HS-27A (cell line): ENCODE results near the gene MUS81.
A peak's percentile ranks its signal among the peaks of the same experiment; 100 is the strongest.
"Not testable (repeated sequence)": the region's sequence is repeated elsewhere in the genome, so short reads cannot be mapped to it uniquely, and the experiment has no call there.

Experiments
- DNase-seq: peaks from one replicate; pipeline ENCODE4 v3.0.0-alpha.2; 2012; ENCODE audit warnings: low read depth, missing footprints

MUS81 gene

GRCh38 chr11:65847746-65848145 is 12.5 kb upstream of the MUS81 start:
- DNase-seq, result no peak

GRCh38 chr11:65848693-65849092 is 11.5 kb upstream of the MUS81 start:
- not testable (repeated sequence) for DNase-seq

- no peak for DNase-seq
Observed at GRCh38 chr11:65849366-65849765, 10.9 kb upstream of the MUS81 start.

DNA sequence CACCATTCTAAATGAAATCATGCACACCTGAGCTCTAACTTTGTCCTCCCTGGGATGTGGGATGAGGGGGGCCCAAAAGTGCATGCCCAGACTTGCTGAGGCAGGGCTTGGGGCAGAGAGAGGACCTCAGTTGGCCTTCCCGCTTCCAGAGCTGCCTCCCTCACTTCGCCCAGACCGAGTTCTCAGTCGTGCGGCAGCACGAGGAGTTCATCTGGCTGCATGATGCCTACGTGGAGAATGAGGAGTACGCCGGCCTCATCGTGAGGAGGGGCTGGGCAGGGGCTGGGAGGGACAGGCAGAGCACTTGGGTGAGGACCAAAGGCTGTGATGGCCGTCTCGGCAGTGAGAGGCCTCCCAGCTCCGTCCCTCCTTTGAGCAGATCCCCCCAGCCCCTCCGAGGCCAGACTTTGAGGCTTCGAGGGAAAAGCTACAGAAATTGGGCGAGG is 10.4 kb upstream of the MUS81 start:
- DNase-seq, result no peak

DNA sequence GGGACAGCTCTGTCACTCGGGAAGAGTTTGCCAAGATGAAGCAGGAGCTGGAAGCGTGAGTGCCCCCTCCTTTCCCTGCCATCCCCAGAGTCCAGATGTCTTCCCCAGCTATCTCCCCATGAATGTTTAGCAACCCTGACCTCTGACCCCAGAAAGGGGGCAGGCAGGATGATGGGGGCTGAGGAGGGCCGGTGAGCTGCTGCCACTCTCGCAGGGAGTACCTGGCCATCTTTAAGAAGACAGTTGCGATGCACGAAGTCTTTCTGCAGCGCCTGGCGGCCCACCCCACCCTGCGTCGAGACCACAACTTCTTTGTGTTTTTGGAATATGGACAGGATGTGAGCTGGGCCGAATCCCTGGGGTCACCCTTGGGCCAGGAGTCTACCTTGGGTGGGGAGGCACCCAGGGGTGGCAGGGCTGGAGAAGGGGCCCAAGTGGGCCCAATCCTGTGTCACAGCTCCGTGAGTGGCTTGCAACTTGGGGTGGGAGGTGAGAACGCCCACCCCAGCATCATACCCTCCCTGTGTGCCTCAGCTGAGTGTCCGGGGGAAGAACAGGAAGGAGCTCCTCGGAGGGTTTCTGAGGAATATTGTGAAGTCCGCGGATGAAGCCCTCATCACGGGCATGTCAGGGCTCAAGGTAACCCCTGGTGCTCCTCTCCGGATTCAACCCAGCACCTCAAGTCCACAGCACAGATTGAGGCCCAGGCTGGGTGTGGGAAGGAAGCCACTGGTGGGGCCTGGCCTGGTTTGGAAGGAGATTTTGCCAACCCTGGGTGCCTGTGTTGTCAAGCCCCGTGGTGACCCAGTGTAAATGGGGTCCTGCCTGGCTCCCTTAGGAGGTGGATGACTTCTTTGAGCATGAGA is 9.8 kb upstream of the MUS81 start:
- no peak for DNase-seq

DNA sequence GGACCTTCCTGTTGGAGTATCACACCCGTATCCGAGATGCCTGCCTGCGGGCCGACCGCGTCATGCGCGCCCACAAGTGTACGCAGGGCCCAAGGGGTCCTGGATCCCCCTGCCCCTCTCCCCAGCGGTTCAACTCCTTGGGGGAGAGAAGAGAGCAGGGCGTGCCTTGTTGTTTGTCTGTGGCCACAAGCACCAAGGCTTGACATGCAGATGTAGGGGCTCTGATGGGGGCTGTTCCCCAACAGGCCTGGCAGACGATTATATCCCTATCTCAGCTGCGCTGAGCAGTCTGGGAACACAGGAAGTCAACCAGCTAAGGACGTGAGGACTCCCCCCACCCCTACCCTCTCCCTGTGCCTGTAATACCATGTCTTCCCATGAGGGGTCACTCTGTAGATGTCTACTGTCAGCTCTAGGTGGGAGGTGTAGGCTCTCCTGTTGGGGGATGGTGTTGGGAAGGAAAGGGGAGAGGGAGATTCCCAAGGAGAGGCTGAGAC is 9.1 kb upstream of the MUS81 start:
- DNase-seq, result no peak

DNA sequence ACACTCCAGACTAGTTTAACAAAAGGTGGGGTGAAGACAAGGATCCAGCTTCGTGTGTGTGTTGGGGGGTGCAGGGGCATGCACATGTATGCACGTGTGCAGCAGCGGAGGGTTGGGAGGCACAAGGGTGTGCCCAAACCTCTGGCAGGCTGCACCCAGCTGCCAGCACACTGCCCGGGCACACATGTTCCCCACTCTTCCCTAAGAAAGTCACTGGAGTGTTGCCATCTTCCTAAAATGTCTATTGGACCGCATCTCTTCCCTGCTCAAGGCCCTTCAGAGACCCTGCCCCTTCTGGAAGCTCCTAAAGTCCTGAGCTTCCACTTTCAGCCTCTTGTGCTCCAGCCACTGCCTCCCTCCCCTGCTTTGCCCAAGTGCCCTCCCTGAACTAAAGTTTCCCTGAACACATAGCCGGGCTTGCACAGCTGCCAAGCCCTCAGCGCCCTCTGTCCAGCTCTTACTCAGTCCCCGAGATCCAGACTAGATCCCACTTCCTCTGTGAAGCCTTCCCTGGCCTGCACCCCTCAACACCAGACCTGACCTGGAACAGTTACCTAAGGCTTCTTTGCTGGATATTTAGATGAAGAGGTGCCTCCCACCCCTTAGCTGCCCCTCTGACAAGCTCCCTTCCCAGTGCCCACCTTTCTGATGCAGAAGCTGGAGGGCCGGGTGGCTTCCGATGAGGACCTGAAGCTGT is 8.3 kb upstream of the MUS81 start:
- no peak for DNase-seq

DNA sequence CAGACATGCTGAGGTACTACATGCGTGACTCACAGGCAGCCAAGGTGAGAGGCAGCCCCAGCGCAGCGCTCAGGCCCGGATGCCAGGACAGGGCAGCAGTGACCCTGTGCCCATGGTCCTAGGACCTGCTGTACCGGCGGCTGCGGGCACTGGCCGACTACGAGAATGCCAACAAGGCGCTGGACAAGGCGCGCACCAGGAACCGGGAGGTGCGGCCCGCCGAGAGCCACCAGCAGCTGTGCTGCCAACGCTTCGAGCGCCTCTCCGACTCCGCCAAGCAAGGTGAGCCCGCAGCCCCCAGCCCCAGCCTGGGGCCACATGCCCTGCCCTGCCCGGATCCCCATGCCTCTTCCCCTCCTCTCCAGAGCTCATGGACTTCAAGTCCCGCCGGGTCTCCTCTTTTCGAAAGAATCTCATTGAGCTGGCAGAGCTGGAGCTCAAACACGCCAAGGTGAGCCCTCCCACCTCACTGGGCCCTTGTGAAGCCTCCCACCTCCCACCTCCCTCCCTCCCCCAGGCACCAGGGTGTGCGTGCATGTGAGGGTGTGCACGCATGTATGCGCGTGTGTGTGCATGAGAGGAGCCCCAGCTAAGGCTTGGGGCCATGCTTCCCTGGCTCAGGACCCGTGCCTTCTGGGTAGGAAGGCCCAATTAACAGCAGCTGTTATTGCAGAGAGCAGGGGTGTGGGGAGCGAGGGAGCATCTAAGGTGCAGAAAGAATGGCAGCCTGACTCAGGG is 7.6 kb upstream of the MUS81 start:
- no peak for DNase-seq

GRCh38 chr11:65853246-65853979 is 6.8 kb upstream of the MUS81 start:
- no peak for DNase-seq

GRCh38 chr11:65854161-65854592 is 6.1 kb upstream of the MUS81 start:
- DNase-seq, result no peak

GRCh38 chr11:65854852-65855837 is 5.1 kb upstream of the MUS81 start:
- DNase-seq, result no peak

DNA sequence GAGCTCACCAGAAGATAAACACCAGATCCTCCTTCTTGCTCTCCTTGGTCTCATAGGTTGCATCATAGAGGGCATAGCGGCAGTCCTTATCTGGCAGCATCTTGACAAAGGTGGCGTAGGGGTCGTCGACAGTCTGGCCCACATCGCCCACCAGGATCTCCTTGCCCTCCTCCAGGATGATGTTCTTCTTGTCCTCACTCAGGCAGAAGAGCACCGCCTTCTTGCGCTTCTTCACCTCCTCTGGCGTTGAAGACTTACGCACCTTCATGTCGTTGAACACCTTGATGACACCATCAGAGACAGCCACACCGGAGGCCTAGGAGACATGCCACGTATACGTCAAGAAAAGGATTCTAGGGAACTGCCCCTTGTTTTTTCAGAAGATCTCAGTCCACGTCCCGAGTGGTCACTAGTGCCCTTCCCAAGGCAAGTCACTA is 4.3 kb upstream of the MUS81 start:
- no peak for DNase-seq

DNA sequence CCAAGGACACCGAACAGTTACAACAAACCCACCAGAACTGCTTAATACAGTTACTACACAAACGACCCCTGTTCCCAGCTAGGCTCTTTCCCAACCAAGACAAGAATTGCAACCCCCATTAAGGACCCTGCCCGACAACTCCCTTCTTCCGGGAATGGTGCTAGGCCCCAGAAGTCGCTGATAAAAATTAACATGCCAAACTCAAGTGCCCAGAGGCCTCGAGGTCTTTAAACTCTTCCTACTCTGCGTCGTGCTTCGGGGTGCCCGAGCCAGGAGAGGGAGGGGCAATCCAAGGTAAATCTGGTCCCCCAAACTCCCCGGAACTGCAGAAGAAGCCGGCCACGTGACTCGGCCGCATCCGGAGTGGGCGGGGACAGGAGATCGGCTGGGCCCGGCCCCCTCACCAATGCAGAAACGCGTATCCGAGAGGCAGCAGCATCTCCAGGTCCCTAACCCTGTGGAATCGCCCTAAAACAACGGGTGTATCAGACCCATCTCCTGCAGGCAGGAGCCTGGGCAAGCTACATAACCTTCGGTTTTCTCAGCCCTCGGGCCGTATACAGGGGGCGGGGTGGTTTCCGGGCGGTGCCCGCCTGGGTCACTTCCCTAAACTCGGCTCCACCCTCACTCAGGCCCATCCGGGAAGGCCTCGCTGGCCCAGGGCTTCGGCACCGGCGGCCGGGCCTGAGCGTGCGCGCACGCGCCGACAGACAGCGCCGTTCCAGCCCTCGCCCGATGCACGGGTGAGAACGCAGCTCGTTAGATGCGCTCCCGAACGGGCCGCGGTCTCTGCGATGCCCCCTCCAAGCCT is 3.3 kb upstream of the MUS81 start:
- no peak for DNase-seq

DNA sequence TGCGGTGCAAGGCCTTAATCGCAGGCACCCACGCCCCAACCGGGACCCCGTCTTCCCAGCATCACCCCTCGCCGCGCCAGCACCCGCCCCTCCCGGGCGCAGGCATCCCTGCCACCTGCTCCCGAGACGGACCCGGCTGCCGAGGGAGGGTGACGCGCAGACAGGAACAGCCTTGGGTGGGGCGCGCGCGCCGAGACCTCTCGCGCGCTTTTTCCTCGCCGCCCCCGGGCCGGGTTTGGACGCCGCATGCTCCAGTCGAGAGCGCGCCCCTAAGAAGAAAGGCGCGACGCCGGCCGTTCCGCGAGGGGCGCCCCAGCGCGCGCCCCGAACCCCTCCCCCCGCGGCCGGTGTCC is 2.8 kb upstream of the MUS81 start:
- no peak for DNase-seq

- DNase-seq, result peak; percentile 94
Observed at GRCh38 chr11:65857853-65858680, 2.2 kb upstream of the MUS81 start, which contains the start of gene CFL1. CFL1 (minus strand) TSS chr11:65858180; CDS start chr11:65858099, 81 bp downstream.

- DNase-seq, result no peak
Observed at GRCh38 chr11:65858681-65859087, 1.5 kb upstream of the MUS81 start.

DNA sequence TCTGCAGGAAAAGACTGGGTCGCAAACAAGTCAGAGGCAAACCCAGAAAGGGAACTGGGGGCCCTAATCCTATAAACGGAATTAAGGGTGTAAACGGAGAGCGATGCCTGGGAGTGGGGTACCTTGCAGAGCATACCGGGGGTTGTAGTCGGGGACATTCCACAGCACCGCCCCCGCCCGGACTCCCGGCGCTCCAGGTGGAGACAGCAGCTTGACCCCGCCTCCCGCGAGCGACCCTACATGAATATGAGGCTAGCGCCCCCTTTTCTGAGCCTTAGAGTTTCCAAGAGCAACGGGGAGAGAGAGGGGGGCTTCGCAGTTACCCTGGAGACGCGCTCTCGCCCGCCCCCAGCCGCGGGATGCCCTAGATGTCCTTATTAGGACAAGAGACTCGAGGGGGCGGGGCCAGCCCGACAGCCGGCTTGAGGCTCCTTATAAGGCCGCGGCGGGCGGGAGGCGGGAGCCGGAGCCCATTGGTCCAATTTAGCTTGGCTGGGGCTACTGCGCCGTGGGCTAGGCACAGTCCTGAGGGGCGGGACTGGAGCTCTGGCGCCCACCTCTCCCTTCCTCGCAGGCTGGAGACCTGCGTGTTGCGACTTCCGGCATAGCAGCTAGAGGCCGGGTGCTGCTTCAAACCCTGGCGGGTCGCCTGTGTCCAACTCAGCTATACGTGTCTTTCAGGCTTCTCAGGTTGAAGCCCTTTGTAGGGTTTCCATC is 980 bp upstream of the MUS81 start:
- DNase-seq, result peak; percentile 98

DNA sequence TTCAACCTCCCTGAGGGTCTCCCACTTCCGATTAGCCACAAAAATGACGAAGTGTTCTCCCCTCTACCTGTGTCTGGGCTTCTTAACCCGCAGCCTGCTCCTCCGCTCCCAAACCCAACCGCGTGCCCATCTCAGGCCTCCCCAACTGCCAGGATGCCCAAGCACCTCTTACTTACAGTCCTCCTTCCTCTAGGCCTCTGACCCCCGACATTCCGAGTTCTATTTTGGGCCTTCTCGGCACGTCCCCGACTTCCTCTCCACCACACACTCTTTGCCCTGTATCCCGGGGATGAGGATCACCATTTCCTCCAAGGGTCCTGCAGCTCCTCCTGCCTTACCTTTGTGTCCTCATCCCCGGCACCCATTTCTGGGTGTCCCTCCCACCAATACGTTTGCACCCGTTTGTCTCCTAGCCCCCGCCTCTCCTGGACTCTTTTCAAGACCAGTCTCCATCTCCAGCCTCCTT is 388 bp upstream of the MUS81 start:
- DNase-seq, result peak; percentile 72
